ENCODE results near the gene CCDC85C. TPM values are rescaled to one million over a fixed set of nuclear protein-coding genes. Genes with fewer than 3 reads are reported as not detected.

CCDC85C gene
- polyA plus RNA-seq, 1 experiment, result 11.8 TPM

DNA sequence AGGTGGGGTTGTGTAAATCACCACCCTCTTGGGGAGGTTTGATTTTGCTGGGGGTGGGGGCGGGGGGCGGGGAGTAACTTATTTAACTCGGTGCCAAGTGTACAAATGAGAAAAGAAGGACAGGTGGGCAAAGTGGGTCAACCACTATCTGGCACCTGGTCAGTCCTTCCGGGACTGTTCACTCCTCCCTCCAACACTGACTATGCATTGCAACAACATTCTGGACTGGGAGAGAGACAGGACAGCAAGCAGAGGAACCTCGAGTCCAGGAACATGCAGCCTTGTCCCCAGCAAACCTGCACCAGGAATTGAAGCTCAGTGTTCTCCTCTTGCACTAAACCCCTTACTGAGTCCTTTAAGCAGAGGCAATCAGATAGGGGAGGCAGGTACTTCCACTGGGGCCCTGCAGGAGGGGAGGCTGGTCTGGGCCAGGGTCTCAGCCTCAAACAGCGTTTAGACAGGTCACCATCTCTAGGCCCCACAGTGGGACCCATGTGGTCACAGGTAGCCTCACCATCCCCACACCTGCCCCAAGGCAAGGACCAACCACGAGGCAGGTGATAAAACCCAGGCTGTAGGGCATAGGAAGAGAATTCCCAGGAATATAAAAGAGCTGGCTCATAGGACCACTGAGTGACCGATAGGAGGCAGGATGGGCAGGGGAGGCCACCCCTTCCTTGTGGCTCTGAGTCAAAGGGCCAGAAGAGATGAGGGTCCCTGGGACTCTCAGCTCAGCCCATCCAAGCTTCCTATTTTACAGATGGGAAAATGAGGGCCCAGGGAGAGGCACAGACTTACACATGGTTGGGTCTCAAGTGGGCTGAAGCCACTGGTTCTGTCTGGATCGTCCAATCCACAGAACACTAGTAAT is 9.8 kb downstream of the CCDC85C start:
- H3K27me3 ChIP-seq (ENCODE audit: control insufficient read depth, insufficient read depth, low read length), result no peaks in the 10 kb centered on the region
- DNase-seq (ENCODE audit: low read depth), result no peak
- CTCF ChIA-PET, result interaction anchor here (2.3 kb wide), 1 partner anchor 15 kb away, joined by 7 read pairs; no protein-coding TSS in a partner anchor
- H3K4me3 ChIP-seq (ENCODE audit: low read depth, low read length), result no peak overlapping the region
- POLR2A ChIA-PET, result no interaction called here
- TF ChIP-seq, protein P1, sequence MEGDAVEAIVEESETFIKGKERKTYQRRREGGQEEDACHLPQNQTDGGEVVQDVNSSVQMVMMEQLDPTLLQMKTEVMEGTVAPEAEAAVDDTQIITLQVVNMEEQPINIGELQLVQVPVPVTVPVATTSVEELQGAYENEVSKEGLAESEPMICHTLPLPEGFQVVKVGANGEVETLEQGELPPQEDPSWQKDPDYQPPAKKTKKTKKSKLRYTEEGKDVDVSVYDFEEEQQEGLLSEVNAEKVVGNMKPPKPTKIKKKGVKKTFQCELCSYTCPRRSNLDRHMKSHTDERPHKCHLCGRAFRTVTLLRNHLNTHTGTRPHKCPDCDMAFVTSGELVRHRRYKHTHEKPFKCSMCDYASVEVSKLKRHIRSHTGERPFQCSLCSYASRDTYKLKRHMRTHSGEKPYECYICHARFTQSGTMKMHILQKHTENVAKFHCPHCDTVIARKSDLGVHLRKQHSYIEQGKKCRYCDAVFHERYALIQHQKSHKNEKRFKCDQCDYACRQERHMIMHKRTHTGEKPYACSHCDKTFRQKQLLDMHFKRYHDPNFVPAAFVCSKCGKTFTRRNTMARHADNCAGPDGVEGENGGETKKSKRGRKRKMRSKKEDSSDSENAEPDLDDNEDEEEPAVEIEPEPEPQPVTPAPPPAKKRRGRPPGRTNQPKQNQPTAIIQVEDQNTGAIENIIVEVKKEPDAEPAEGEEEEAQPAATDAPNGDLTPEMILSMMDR (IDR thresholded peaks at IDR 0.05; ENCODE audit: insufficient read depth, low read depth, low read length), result no peak
- no peaks in the 10 kb centered on the region for H3K36me3 ChIP-seq (ENCODE audit: control insufficient read depth, insufficient read depth, low read length)

DNA sequence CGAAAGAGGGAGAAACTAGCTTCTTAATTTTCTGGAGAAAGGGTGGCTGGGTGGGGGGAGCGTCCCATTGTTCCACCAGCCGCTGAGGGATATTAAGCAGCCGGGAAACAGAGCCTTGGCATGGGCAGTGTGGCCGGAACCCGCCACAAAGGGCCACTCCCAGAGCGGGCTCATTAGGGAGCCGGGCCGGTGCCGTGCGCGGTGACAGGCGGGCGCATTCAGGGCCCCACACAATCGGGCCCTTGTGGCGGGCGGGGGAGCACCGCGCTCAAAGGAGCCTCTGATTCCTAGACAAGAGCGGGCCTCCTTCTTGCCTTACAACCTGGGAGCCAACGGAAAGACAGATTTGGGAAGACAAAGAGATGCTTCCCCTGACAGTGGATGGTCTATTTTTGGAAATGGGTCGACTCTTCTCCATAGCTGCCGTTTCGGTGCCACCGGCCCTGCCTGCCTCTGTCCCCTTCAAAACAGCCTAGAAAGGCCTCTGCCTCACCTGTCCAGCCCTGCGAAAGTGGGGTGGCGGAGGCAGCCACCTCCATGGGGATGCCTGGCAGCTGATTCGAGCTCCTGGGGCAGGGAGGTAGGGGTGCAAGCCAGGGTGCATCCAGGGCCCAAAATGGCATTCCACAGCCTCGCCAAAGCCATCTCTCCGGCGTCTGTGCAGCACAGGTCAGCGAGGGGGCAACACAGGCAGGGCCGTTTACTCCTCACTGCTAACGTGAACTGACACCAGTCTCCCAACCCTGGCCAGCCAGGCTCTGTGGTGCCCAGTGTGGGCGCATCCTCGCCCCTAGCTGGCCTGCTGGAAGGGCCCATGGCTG is 10.9 kb downstream of the CCDC85C start:
- TF ChIP-seq, protein P1 (IDR thresholded peaks at IDR 0.05; ENCODE audit: insufficient read depth, low read depth, low read length), result no peak
- CTCF ChIA-PET, result interaction anchor here (0.6 to 2.3 kb wide), 2 partner anchors 16 to 18 kb away, joined by 3 to 7 read pairs; no protein-coding TSS in a partner anchor
- Histone ChIP-seq H3K36me3 (ENCODE audit: control insufficient read depth, insufficient read depth, low read length) (no peaks in the 10 kb centered on the region), H3K27me3 (ENCODE audit: control insufficient read depth, insufficient read depth, low read length) (no peaks in the 10 kb centered on the region), H3K4me3 (ENCODE audit: low read depth, low read length) (no peak overlapping the region)
- POLR2A ChIA-PET, result no interaction called here
- DNase-seq (ENCODE audit: low read depth), result no peak

DNA sequence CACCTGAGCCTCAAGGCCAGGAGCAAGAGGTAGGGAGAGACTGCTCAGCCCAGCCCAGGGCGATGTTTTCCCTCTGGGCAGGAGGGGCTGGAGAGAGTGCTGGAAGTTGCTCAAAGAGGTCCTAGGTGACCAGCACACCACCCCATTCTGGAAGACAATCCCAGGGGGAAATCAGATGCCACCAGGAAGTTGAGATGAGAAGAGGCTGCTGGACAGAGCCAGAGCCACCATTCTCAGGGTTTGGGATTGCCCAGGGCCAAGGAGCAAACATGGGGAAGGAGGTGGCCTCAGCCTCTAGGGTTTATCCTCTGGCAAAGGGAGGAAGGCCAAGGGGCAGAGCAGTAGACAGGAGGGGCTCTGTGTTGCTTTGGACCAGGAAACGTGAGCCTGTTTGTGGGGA is 11.6 kb downstream of the CCDC85C start:
- ChIA-PET CTCF (no interaction called here), POLR2A (no interaction called here)
- no peaks in the 10 kb centered on the region for H3K27me3 ChIP-seq (ENCODE audit: control insufficient read depth, insufficient read depth, low read length)
- no peak for DNase-seq (ENCODE audit: low read depth)
- TF ChIP-seq, protein P1 (IDR thresholded peaks at IDR 0.05; ENCODE audit: insufficient read depth, low read depth, low read length), result no peak
- no peaks in the 10 kb centered on the region for H3K36me3 ChIP-seq (ENCODE audit: control insufficient read depth, insufficient read depth, low read length)
- no peak overlapping the region for H3K4me3 ChIP-seq (ENCODE audit: low read depth, low read length)

DNA sequence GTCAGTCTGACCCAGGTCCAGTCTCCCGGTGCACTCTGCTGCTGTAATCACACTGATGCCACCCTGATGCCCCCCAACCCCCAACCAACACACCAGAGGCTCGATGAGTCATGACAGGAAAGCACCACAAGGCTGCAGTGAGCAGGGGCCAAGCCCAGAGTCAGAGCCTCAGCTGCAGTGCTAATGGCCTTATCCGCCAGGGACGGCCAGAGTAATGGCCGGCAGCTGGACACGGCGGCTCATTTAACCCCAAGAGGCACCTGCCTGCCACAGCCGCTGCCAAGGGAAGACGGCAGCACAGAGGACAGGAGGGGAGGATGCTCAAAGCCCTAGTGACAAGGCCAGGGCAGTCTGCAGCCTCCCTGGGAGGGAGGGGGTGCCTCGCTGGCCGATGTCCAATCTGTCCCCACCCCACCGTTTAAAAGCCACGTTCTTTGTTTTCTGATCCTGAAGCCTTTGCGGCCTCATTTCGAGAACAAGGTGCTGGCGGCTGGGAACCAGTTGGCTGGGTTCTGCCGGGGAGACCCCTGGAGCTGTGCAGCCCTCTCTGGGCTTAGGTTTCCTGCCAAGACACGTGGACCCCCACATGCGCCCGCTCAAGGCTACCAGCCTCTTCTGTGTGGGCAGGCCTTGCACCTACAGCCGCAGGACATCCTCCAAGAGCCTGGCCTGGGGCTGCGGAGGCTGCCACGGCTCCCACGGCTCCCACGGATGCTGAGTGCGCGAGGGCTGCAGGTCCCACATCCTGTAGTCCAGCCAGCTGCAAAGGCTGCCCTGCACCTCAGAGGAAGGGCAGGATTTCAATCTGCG is 13.1 kb downstream of the CCDC85C start:
- ChIA-PET CTCF (interaction anchor here (0.7 to 1.5 kb wide), 5 partner anchors 8 to 131 kb away, joined by 3 to 4 read pairs (median 3); no protein-coding TSS in a partner anchor), POLR2A (no interaction called here)
- no peak overlapping the region for H3K4me3 ChIP-seq (ENCODE audit: low read depth, low read length)
- H3K36me3 ChIP-seq (ENCODE audit: control insufficient read depth, insufficient read depth, low read length), result no peaks in the 10 kb centered on the region
- no peak for DNase-seq (ENCODE audit: low read depth)
- TF ChIP-seq, protein P1 (IDR thresholded peaks at IDR 0.05; ENCODE audit: insufficient read depth, low read depth, low read length), result no peak
- no peaks in the 10 kb centered on the region for H3K27me3 ChIP-seq (ENCODE audit: control insufficient read depth, insufficient read depth, low read length)

Measured in BJ (cell line).